MCF 10A (cell line): Measurements from ENCODE around the gene CRABP1. TPM values are rescaled to one million over a fixed set of nuclear protein-coding genes. Genes with fewer than 3 reads are reported as not detected.

ENCODE experiments used
- BruUV-seq: library from RNA; stranded (reverse); fragments of 400-500 nt; replicated peaks from 2 replicates; lab custom pipeline; 2021; lab: Mats Ljungman, UMichigan
- CTCF ChIA-PET: fragments of 300-600 bp; sonication (Branson Sonifier 250); formaldehyde crosslinking; extraction: SDS; loops from one replicate; lab custom pipeline; 2021; ENCODE audit warnings: antibody characterized with exemption, inconsistent platforms; lab: Yijun Ruan, JAX
- POLR2A ChIA-PET: fragments of 300-600, 350-650 bp; sonication (Branson Sonifier 250); formaldehyde crosslinking; extraction: SDS; loops from one replicate; lab custom pipeline; 2020; ENCODE audit warnings: antibody characterized with exemption, inconsistent platforms; lab: Yijun Ruan, JAX
- DNase-seq: peaks from one replicate; pipeline ENCODE4 v3.0.0-alpha.2; 2018; ENCODE audit not compliant: unreplicated experiment
- H3K27ac Mint-ChIP-seq: one replicate; pipeline ENCODE4 v1.8.0; 2022; ENCODE audit warnings: mild to moderate bottlenecking, low read depth, mixed read lengths; ENCODE audit not compliant: unreplicated experiment
- H3K27me3 Mint-ChIP-seq: one replicate; pipeline ENCODE4 v1.8.0; 2022; ENCODE audit warnings: mixed read lengths; ENCODE audit not compliant: insufficient read depth, unreplicated experiment
- H3K36me3 Mint-ChIP-seq: one replicate; pipeline ENCODE4 v1.8.0; 2022; ENCODE audit warnings: mild to moderate bottlenecking, moderate library complexity, mixed read lengths; ENCODE audit not compliant: insufficient read depth, unreplicated experiment
- H3K4me1 Mint-ChIP-seq: one replicate; pipeline ENCODE4 v1.8.0; 2022; ENCODE audit warnings: mixed read lengths; ENCODE audit not compliant: insufficient read depth, unreplicated experiment
- H3K4me3 Mint-ChIP-seq: one replicate; pipeline ENCODE4 v1.8.0; 2022; ENCODE audit warnings: mild to moderate bottlenecking, moderate library complexity, mixed read lengths; ENCODE audit not compliant: unreplicated experiment
- H3K9me3 Mint-ChIP-seq: one replicate; pipeline ENCODE4 v1.8.0; 2022; ENCODE audit warnings: mixed read lengths; ENCODE audit not compliant: unreplicated experiment
- CTCF ChIP-seq: fragments of 200-600 bp; IDR thresholded peaks from one replicate; pipeline ENCODE4 v1.8.0; 2022; ENCODE audit warnings: antibody characterized with exemption, mild to moderate bottlenecking; ENCODE audit not compliant: unreplicated experiment
- intact Hi-C: fragments of 100-400 bp; cut with micrococcal nuclease; formaldehyde crosslinking; loops from 2 replicates; pipeline ENCODE4 v1.14.1; 2022
- total RNA-seq: library from RNA; stranded (reverse); gene quantifications from 2 replicates; pipeline ENCODE4 v1.2.3, GENCODE V29; 2022

CRABP1 gene
- total RNA-seq, 1 experiment from 2014 or later, result not detected

- CTCF ChIA-PET, result interaction anchor here (0.5 to 13.1 kb wide), 5 partner anchors 10 to 403 kb away, joined by 3 to 222 read pairs (median 3); no protein-coding TSS in a partner anchor
Measured at GRCh38 chr15:78312536-78312935, 27.6 kb upstream of the CRABP1 start.

GRCh38 chr15:78312957-78313356 is 27.2 kb upstream of the CRABP1 start:
- H3K4me1 Mint-ChIP-seq, result peaks cover 5% of the 10 kb centered on the region
- BruUV-seq, result no TSS peak

More at GRCh38 chr15:78312536-78312935, 27.6 kb upstream of the CRABP1 start:
- TF ChIP-seq CTCF, result no peak
- no peak for DNase-seq
- intact Hi-C loops, result no loop called here
- Mint-ChIP-seq H3K27ac (no peak overlapping the region), H3K4me1 (peaks cover 5% of the 10 kb centered on the region), H3K36me3 (no peaks in the 10 kb centered on the region), H3K27me3 (no peaks in the 10 kb centered on the region), H3K4me3 (no peak overlapping the region), H3K9me3 (no peaks in the 10 kb centered on the region)
- POLR2A ChIA-PET, result interaction anchor here (0.7 kb wide), 1 partner anchor 14 kb away, joined by 3 read pairs; no protein-coding TSS in a partner anchor
- BruUV-seq, result no TSS peak

GRCh38 chr15:78313383-78313782 is 26.8 kb upstream of the CRABP1 start:
- intact Hi-C loops, result no loop called here
- CTCF ChIA-PET, result interaction anchor here (13.1 kb wide), 1 partner anchor 107 kb away, joined by 222 read pairs; no protein-coding TSS in a partner anchor
- no peak for DNase-seq
- H3K4me3 Mint-ChIP-seq, result no peak overlapping the region
- no peak overlapping the region for H3K27ac Mint-ChIP-seq
- peaks cover 5% of the 10 kb centered on the region for H3K4me1 Mint-ChIP-seq
- BruUV-seq, result no TSS peak
- H3K27me3 Mint-ChIP-seq, result no peaks in the 10 kb centered on the region
- H3K9me3 Mint-ChIP-seq, result no peaks in the 10 kb centered on the region
- no peak for TF ChIP-seq CTCF
- no peaks in the 10 kb centered on the region for H3K36me3 Mint-ChIP-seq
- POLR2A ChIA-PET, result no interaction called here

More at GRCh38 chr15:78312957-78313356, 27.2 kb upstream of the CRABP1 start:
- H3K4me3 Mint-ChIP-seq, result no peak overlapping the region
- no peak overlapping the region for H3K27ac Mint-ChIP-seq
- H3K36me3 Mint-ChIP-seq, result no peaks in the 10 kb centered on the region
- POLR2A ChIA-PET, result interaction anchor here (0.7 kb wide), 1 partner anchor 15 kb away, joined by 3 read pairs; no protein-coding TSS in a partner anchor
- H3K9me3 Mint-ChIP-seq, result no peaks in the 10 kb centered on the region
- no peaks in the 10 kb centered on the region for H3K27me3 Mint-ChIP-seq
- DNase-seq, result no peak
- intact Hi-C loops, result no loop called here
- CTCF ChIA-PET, result interaction anchor here (0.5 to 13.1 kb wide), 4 partner anchors 10 to 402 kb away, joined by 3 to 222 read pairs (median 3); no protein-coding TSS in a partner anchor
- TF ChIP-seq CTCF, result no peak

- CTCF ChIA-PET, result interaction anchor here (13.1 kb wide), 1 partner anchor 106 kb away, joined by 222 read pairs; no protein-coding TSS in a partner anchor
- H3K9me3 Mint-ChIP-seq, result no peaks in the 10 kb centered on the region
- H3K4me1 Mint-ChIP-seq, result peaks cover 5% of the 10 kb centered on the region
- no peak overlapping the region for H3K27ac Mint-ChIP-seq
- POLR2A ChIA-PET, result no interaction called here
- H3K27me3 Mint-ChIP-seq, result no peaks in the 10 kb centered on the region
- no peak for TF ChIP-seq CTCF
- H3K4me3 Mint-ChIP-seq, result no peak overlapping the region
- DNase-seq, result no peak
- intact Hi-C loops, result no loop called here
- BruUV-seq, result no TSS peak
- no peaks in the 10 kb centered on the region for H3K36me3 Mint-ChIP-seq
Measured at GRCh38 chr15:78314181-78314581, 26.0 kb upstream of the CRABP1 start.
